Measurements from ENCODE around the gene PHF5A. TPM values are rescaled to one million over a fixed set of nuclear protein-coding genes. Genes with fewer than 3 reads are reported as not detected.

PHF5A gene
- total and polyA plus RNA-seq, 7 experiments from 2014 or later, result 22.4 to 63.9 (median 31.8) TPM

- ChIA-PET POLR2A (no interaction called here), CTCF (interaction anchor here (2.4 kb wide), 1 partner anchor 101 kb away, joined by 9 read pairs; no protein-coding TSS in a partner anchor)
- Mint-ChIP-seq H3K4me1 (peaks cover 0 to 5% (median 0%) of the 10 kb centered on the region in 7 donors), H3K36me3 (peaks cover 3 to 23% (median 11%) of the 10 kb centered on the region in 5 donors), H3K27me3 (no peaks in the 10 kb centered on the region), H3K27ac (peak overlapping the region in 1 of 9 donors; percentile 34), H3K4me3 (no peak overlapping the region), H3K9me3 (no peaks in the 10 kb centered on the region)
- Histone ChIP-seq H3K27ac (ENCODE audit: low read depth, low read length) (no peak overlapping the region), H3K4me3 (ENCODE audit: low read length) (no peak overlapping the region), H3K9me3 (ENCODE audit: control insufficient read depth in 2 of 3, low read length in 3 of 3) (no peaks in the 10 kb centered on the region), H3K36me3 (ENCODE audit: control insufficient read depth in 2 of 3, insufficient read depth in 3 of 3, low read length in 3 of 3) (peaks cover 5 to 70% (median 9%) of the 10 kb centered on the region in 3 experiments), H3K4me1 (ENCODE audit: control insufficient read depth in 2 of 2, insufficient read depth in 2 of 2, low read length in 2 of 2) (no peaks in the 10 kb centered on the region), H3K27me3 (ENCODE audit: control insufficient read depth in 2 of 2, insufficient read depth in 2 of 2, low read length in 2 of 2) (no peaks in the 10 kb centered on the region)
- ATAC-seq (no peak), DNase-seq (no peak)
- intact Hi-C loops (cut with micrococcal nuclease), result no loop called here
These were observed 35.9 kb upstream of the PHF5A start for GRCh38 chr22:41504397-41504796.

GRCh38 chr22:41501209-41501608, 32.7 kb upstream of the PHF5A start:
- H3K27ac ChIP-seq (ENCODE audit: low read depth, low read length), result no peak overlapping the region
- Mint-ChIP-seq H3K27me3 (no peaks in the 10 kb centered on the region), H3K36me3 (peaks cover 0 to 18% (median 8%) of the 10 kb centered on the region in 5 donors), H3K4me3 (no peak overlapping the region), H3K9me3 (no peaks in the 10 kb centered on the region), H3K27ac (peak overlapping the region in 1 of 9 donors; percentile 41), H3K4me1 (peaks cover 0 to 8% (median 1%) of the 10 kb centered on the region in 7 donors)
- ChIA-PET POLR2A (interaction anchor here (0.7 kb wide), 1 partner anchor 89 kb away, joined by 3 read pairs; no protein-coding TSS in a partner anchor), CTCF (interaction anchor here (2.9 kb wide), 1 partner anchor 98 kb away, joined by 29 read pairs; no protein-coding TSS in a partner anchor)
- intact Hi-C loops (cut with micrococcal nuclease), result loop anchor here (1.0 kb wide), 1 partner anchor 98 kb away; no protein-coding TSS in a partner anchor
- H3K27me3 ChIP-seq (ENCODE audit: control insufficient read depth in 2 of 2, insufficient read depth in 2 of 2, low read length in 2 of 2), result no peaks in the 10 kb centered on the region
- H3K4me1 ChIP-seq (ENCODE audit: control insufficient read depth in 2 of 2, insufficient read depth in 2 of 2, low read length in 2 of 2), result no peaks in the 10 kb centered on the region
- H3K4me3 ChIP-seq (ENCODE audit: low read length), result no peak overlapping the region
- DNase-seq, result peak in 4 of 9 donors; percentile 20 to 32 (median 24)
- H3K9me3 ChIP-seq (ENCODE audit: control insufficient read depth in 2 of 3, low read length in 3 of 3), result no peaks in the 10 kb centered on the region
- H3K36me3 ChIP-seq (ENCODE audit: control insufficient read depth in 2 of 3, insufficient read depth in 3 of 3, low read length in 3 of 3), result peaks cover 5 to 59% (median 5%) of the 10 kb centered on the region in 3 experiments
- peak; percentile 67 for ATAC-seq

GRCh38 chr22:41500303-41500702, 31.8 kb upstream of the PHF5A start:
- Mint-ChIP-seq H3K4me1 (peaks cover 0 to 8% (median 1%) of the 10 kb centered on the region in 7 donors), H3K9me3 (no peaks in the 10 kb centered on the region), H3K27ac (peak overlapping the region in 2 of 9 donors; percentile 20 to 38), H3K4me3 (no peak overlapping the region), H3K36me3 (peaks cover 0 to 18% (median 8%) of the 10 kb centered on the region in 5 donors), H3K27me3 (no peaks in the 10 kb centered on the region)
- Histone ChIP-seq H3K27ac (ENCODE audit: low read depth, low read length) (no peak overlapping the region), H3K4me3 (ENCODE audit: low read length) (no peak overlapping the region), H3K27me3 (ENCODE audit: control insufficient read depth in 2 of 2, insufficient read depth in 2 of 2, low read length in 2 of 2) (no peaks in the 10 kb centered on the region), H3K4me1 (ENCODE audit: control insufficient read depth in 2 of 2, insufficient read depth in 2 of 2, low read length in 2 of 2) (no peaks in the 10 kb centered on the region), H3K36me3 (ENCODE audit: control insufficient read depth in 2 of 3, insufficient read depth in 3 of 3, low read length in 3 of 3) (peaks cover 5 to 52% (median 5%) of the 10 kb centered on the region in 3 experiments), H3K9me3 (ENCODE audit: control insufficient read depth in 2 of 3, low read length in 3 of 3) (no peaks in the 10 kb centered on the region)
- DNase-seq (no peak), ATAC-seq (no peak)
- POLR2A ChIA-PET, result interaction anchor here (0.6 kb wide), 1 partner anchor 18 kb away, joined by 6 read pairs; no protein-coding TSS in a partner anchor
- intact Hi-C loops (cut with micrococcal nuclease), result no loop called here
- CTCF ChIA-PET, result interaction anchor here (1.1 to 2.9 kb wide), 2 partner anchors 8 to 97 kb away, joined by 3 to 29 read pairs; no protein-coding TSS in a partner anchor

GRCh38 chr22:41499624-41500280, 31.3 kb upstream of the PHF5A start:
- intact Hi-C loops (cut with micrococcal nuclease), result no loop called here
- peak overlapping the region in 1 of 9 donors; percentile 25 for H3K27ac Mint-ChIP-seq
- peaks cover 5 to 49% (median 5%) of the 10 kb centered on the region in 3 experiments for H3K36me3 ChIP-seq (ENCODE audit: control insufficient read depth in 2 of 3, insufficient read depth in 3 of 3, low read length in 3 of 3)
- no peak for DNase-seq
- H3K4me3 Mint-ChIP-seq, result no peak overlapping the region
- no peaks in the 10 kb centered on the region for H3K4me1 ChIP-seq (ENCODE audit: control insufficient read depth in 2 of 2, insufficient read depth in 2 of 2, low read length in 2 of 2)
- no peak overlapping the region for H3K4me3 ChIP-seq (ENCODE audit: low read length)
- no peaks in the 10 kb centered on the region for H3K9me3 Mint-ChIP-seq
- H3K36me3 Mint-ChIP-seq, result peaks cover 0 to 18% (median 8%) of the 10 kb centered on the region in 5 donors
- no peak overlapping the region for H3K27ac ChIP-seq (ENCODE audit: low read depth, low read length)
- ChIA-PET POLR2A (interaction anchor here (0.6 kb wide), 1 partner anchor 18 kb away, joined by 6 read pairs; no protein-coding TSS in a partner anchor), CTCF (interaction anchor here (0.6 to 3.8 kb wide), 5 partner anchors 8 to 97 kb away, joined by 3 to 29 read pairs (median 4); no protein-coding TSS in a partner anchor)
- no peaks in the 10 kb centered on the region for H3K9me3 ChIP-seq (ENCODE audit: control insufficient read depth in 2 of 3, low read length in 3 of 3)
- H3K27me3 ChIP-seq (ENCODE audit: control insufficient read depth in 2 of 2, insufficient read depth in 2 of 2, low read length in 2 of 2), result no peaks in the 10 kb centered on the region
- H3K27me3 Mint-ChIP-seq, result no peaks in the 10 kb centered on the region
- no peak for ATAC-seq
- H3K4me1 Mint-ChIP-seq, result peaks cover 0 to 8% (median under 1%) of the 10 kb centered on the region in 7 donors

GRCh38 chr22:41498303-41498835, 29.9 kb upstream of the PHF5A start:
- Mint-ChIP-seq H3K27me3 (no peaks in the 10 kb centered on the region), H3K4me3 (no peak overlapping the region), H3K36me3 (peaks cover 0 to 18% (median 8%) of the 10 kb centered on the region in 5 donors), H3K9me3 (no peaks in the 10 kb centered on the region), H3K4me1 (peaks cover 0 to 8% (median 0%) of the 10 kb centered on the region in 7 donors), H3K27ac (no peak overlapping the region)
- no peaks in the 10 kb centered on the region for H3K4me1 ChIP-seq (ENCODE audit: control insufficient read depth in 2 of 2, insufficient read depth in 2 of 2, low read length in 2 of 2)
- intact Hi-C loops (cut with micrococcal nuclease), result no loop called here
- CTCF ChIA-PET, result interaction anchor here (3.8 kb wide), 1 partner anchor 95 kb away, joined by 14 read pairs; no protein-coding TSS in a partner anchor
- no peaks in the 10 kb centered on the region for H3K9me3 ChIP-seq (ENCODE audit: control insufficient read depth in 2 of 3, low read length in 3 of 3)
- DNase-seq (no peak), ATAC-seq (no peak)
- peaks cover 5 to 37% (median 5%) of the 10 kb centered on the region in 3 experiments for H3K36me3 ChIP-seq (ENCODE audit: control insufficient read depth in 2 of 3, insufficient read depth in 3 of 3, low read length in 3 of 3)
- H3K4me3 ChIP-seq (ENCODE audit: low read length), result no peak overlapping the region
- no peak overlapping the region for H3K27ac ChIP-seq (ENCODE audit: low read depth, low read length)
- POLR2A ChIA-PET, result interaction anchor here (0.7 kb wide), 1 partner anchor 95 kb away, joined by 4 read pairs; no protein-coding TSS in a partner anchor
- H3K27me3 ChIP-seq (ENCODE audit: control insufficient read depth in 2 of 2, insufficient read depth in 2 of 2, low read length in 2 of 2), result no peaks in the 10 kb centered on the region

GRCh38 chr22:41491374-41492100, 23.0 kb upstream of the PHF5A start:
- Mint-ChIP-seq H3K36me3 (peaks cover 0 to 6% (median 0%) of the 10 kb centered on the region in 5 donors), H3K4me3 (no peak overlapping the region), H3K27ac (peak overlapping the region in 4 of 9 donors; percentile 14 to 52 (median 22)), H3K9me3 (no peaks in the 10 kb centered on the region), H3K4me1 (peaks cover 6 to 40% (median 37%) of the 10 kb centered on the region in 7 donors), H3K27me3 (no peaks in the 10 kb centered on the region)
- ChIA-PET CTCF (interaction anchor here (0.8 kb wide), 1 partner anchor 9 kb away, joined by 3 read pairs; no protein-coding TSS in a partner anchor), POLR2A (interaction anchor here (1.3 kb wide), 1 partner anchor 9 kb away, joined by 4 read pairs; no protein-coding TSS in a partner anchor)
- ATAC-seq (no peak), DNase-seq (no peak)
- Histone ChIP-seq H3K27ac (ENCODE audit: low read depth, low read length) (no peak overlapping the region), H3K9me3 (ENCODE audit: control insufficient read depth in 2 of 3, low read length in 3 of 3) (no peaks in the 10 kb centered on the region), H3K4me1 (ENCODE audit: control insufficient read depth in 2 of 2, insufficient read depth in 2 of 2, low read length in 2 of 2) (no peaks in the 10 kb centered on the region), H3K36me3 (ENCODE audit: control insufficient read depth in 2 of 3, insufficient read depth in 3 of 3, low read length in 3 of 3) (peaks cover 0 to 9% (median 0%) of the 10 kb centered on the region in 3 experiments), H3K27me3 (ENCODE audit: control insufficient read depth in 2 of 2, insufficient read depth in 2 of 2, low read length in 2 of 2) (no peaks in the 10 kb centered on the region), H3K4me3 (ENCODE audit: low read length) (no peak overlapping the region)
- intact Hi-C loops (cut with micrococcal nuclease), result no loop called here
